ENCODE measurements around the gene UTS2R.

DNA sequence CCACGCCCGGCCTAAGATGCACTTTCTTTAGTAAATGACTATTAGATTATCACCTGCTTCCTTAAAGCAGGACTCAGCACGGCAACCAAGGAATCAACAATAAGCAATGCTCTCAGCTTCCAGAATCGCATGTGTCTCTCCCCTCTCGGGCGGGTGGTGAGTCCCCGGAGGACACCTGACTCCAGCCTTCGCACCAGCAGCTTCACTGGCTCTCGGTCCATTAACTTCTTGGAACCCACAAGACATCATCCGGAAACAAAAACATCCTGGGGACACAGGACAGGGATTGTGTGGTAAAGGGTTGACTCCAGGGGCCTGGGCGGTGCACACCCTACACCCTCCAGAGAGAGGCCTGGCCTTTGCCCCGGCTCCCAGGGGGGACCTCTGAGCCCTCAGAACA, 22.7 kb downstream of the UTS2R start:
- TF ChIP-seq CTCF (IDR thresholded peaks at IDR 0.05): no peak
- no peak for TF ChIP-seq POLR2A (IDR thresholded peaks at IDR 0.05)
- TF ChIP-seq POLR2AphosphoS5 (IDR thresholded peaks at IDR 0.05): no peak
